GM12878 (cell line): Measurements from ENCODE around the gene ATL2. TPM values are rescaled to one million over a fixed set of nuclear protein-coding genes. Genes with fewer than 3 reads are reported as not detected.
"Not testable (repeated sequence)": the region's sequence is repeated elsewhere in the genome, so short reads cannot be mapped to it uniquely, and the experiment has no call there.

Source experiments
- ATAC-seq: fragments of 200-7000 bp; cut with Tn5 transposase; 3 replicates; pipeline ENCODE4 v1.9.1; 2020; ENCODE audit warnings: mild to moderate bottlenecking, moderate library complexity
- BruUV-seq: library from RNA; stranded (reverse); fragments of 400-500 nt; replicated peaks from 2 replicates; lab custom pipeline; 2021; lab: Mats Ljungman, UMichigan
- CTCF ChIA-PET: fragments of 300-600 bp; sonication (Branson Sonifier 250); formaldehyde crosslinking; extraction: SDS; loops from one replicate; lab custom pipeline; 2021; ENCODE audit warnings: inconsistent platforms; lab: Yijun Ruan, JAX
- POLR2A ChIA-PET: fragments of 350-600 bp; formaldehyde crosslinking; extraction: SDS; loops from one replicate; lab custom pipeline; 2021; ENCODE audit warnings: inconsistent platforms; lab: Charles Lee
- RAD21 ChIA-PET: fragments of 300-600 bp; sonication (Branson Sonifier 250); formaldehyde crosslinking; loops from one replicate; lab custom pipeline; 2023; ENCODE audit warnings: antibody characterized with exemption; ENCODE audit not compliant: unreplicated experiment; lab: Charles Lee
- SMC1A ChIA-PET: fragments of 300-600 bp; sonication (Branson Sonifier 250); formaldehyde crosslinking; loops from one replicate; lab custom pipeline; 2023; ENCODE audit not compliant: unreplicated experiment, uncharacterized antibody; lab: Charles Lee
- DNase-seq: peaks from one replicate; pipeline ENCODE4 v3.0.0-alpha.2; 2011; ENCODE audit warnings: low read depth, low spot score
- FAIRE-seq: peaks from 3 replicates; lab custom pipeline; 2011; peaks lifted over from hg19 to GRCh38; lab: Jason Lieb, UNC
- H2AFZ ChIP-seq: 2 replicates; pipeline ENCODE4 v1.6.0; 2011; ENCODE audit warnings: low read depth, low read length, control low read depth; ENCODE audit not compliant: control insufficient read depth
- H3K27ac ChIP-seq: 2 replicates; pipeline ENCODE4 v1.5.1; 2011; ENCODE audit warnings: control low read depth; ENCODE audit not compliant: control insufficient read depth, insufficient read depth
- H3K27me3 ChIP-seq, 2 experiments: replicated peaks in 1 of 2; 2 replicates each; pipeline versions ENCODE4 v1.6.0 to v1.6.1; 2011; ENCODE audit warnings: low read length in 1 of 2; ENCODE audit not compliant: control insufficient read depth in 2 of 2, insufficient read depth in 2 of 2
- H3K36me3 ChIP-seq, 2 experiments: 2 replicates each; pipeline ENCODE4 v1.5.1; 2011; ENCODE audit warnings: low read length in 1 of 2; ENCODE audit not compliant: control insufficient read depth in 2 of 2, insufficient read depth in 2 of 2
- H3K4me1 ChIP-seq: 2 replicates; pipeline ENCODE4 v1.6.1; 2011; ENCODE audit warnings: mild to moderate bottlenecking, low read length, moderate library complexity, mixed read lengths; ENCODE audit not compliant: control insufficient read depth, insufficient read depth
- H3K4me2 ChIP-seq: 2 replicates; pipeline ENCODE4 v1.6.0; 2011; ENCODE audit warnings: control low read depth; ENCODE audit not compliant: control insufficient read depth, insufficient read depth
- H3K4me3 ChIP-seq: fragments of 200-600 bp; sonication (generic); 2 replicates; pipeline ENCODE4 v1.5.1; 2016
- H3K79me2 ChIP-seq: 2 replicates; pipeline ENCODE4 v1.6.0; 2011; ENCODE audit warnings: low read length; ENCODE audit not compliant: control insufficient read depth, insufficient read depth
- H3K9ac ChIP-seq: 2 replicates; pipeline ENCODE4 v1.8.0; 2011; ENCODE audit warnings: low read length, control low read depth, mixed read lengths; ENCODE audit not compliant: control insufficient read depth, insufficient read depth
- H3K9me3 ChIP-seq: replicated peaks from 3 replicates; pipeline ENCODE4 v1.5.1; 2011; ENCODE audit warnings: mild to moderate bottlenecking, low read length; ENCODE audit not compliant: control insufficient read depth, insufficient read depth
- H4K20me1 ChIP-seq: 2 replicates; pipeline ENCODE4 v1.6.0; 2011; ENCODE audit not compliant: control insufficient read depth, insufficient read depth
- BACH1 ChIP-seq: fragments of 450-650 bp; IDR thresholded peaks from 2 replicates; pipeline ENCODE4 v1.6.1; 2017; ENCODE audit warnings: mild to moderate bottlenecking, borderline replicate concordance
- GATAD2B ChIP-seq: fragments of 450-650 bp; conservative IDR thresholded peaks from 2 replicates; pipeline ENCODE4 v1.6.1; 2017; ENCODE audit warnings: low read depth, mild to moderate bottlenecking, moderate library complexity
- POLR2AphosphoS5 ChIP-seq: IDR thresholded peaks from 2 replicates; pipeline ENCODE4 v1.6.1; 2011; ENCODE audit warnings: mild to moderate bottlenecking, low read length, inconsistent platforms
- ZNF592 ChIP-seq: fragments of 450-650 bp; IDR thresholded peaks from 2 replicates; pipeline ENCODE4 v1.6.1; 2017; ENCODE audit warnings: mild to moderate bottlenecking, moderate library complexity
- WGBS: methylation state at CpG from one replicate; pipeline ENCODE4 v1.1.6; 2016; ENCODE audit warnings: low lambda C conversion rate; ENCODE audit not compliant: insufficient replicate concordance, insufficient coverage; ENCODE audit errors: missing lambda C conversion rate; 5-methylcytosine and 5-hydroxymethylcytosine counted together
- in situ Hi-C: fragments of 300-500 bp; cut with MboI; formaldehyde crosslinking; loops from 9 replicates; pipeline ENCODE4 v1.14.3; 2018; ENCODE audit warnings: mixed read lengths
- intact Hi-C: fragments of 100-400 bp; cut with micrococcal nuclease; formaldehyde crosslinking; loops from one replicate; pipeline ENCODE4 v1.14.2; 2022; ENCODE audit not compliant: unreplicated experiment
- polyA plus RNA-seq, 11 experiments: library from polyadenylated mRNA; depleted of rRNA in 4 of 11; unstranded in 6 of 11; stranded (reverse) in 5 of 11; fragments of >200 nt; fragmentation: Nextera tagmentation in 4 of 11; fragmentation: Illumina TruSeq in 1 of 11; extraction: Ambion mirVana in 4 of 11; extraction: Trizol in 1 of 11; gene quantifications; 1 replicate in 1 of 11; 2 replicates in 10 of 11; pipeline versions ENCODE4 v1.2.1 to v1.2.3, GENCODE V29; 2011 to 2016; ENCODE audit warnings: inconsistent platforms in 2 of 11, missing spikeins in 2 of 11, low read depth in 1 of 11
- total RNA-seq, 4 experiments: library from RNA; depleted of rRNA in 3 of 4; stranded (reverse); fragments of >200 nt in 3 of 4; fragmentation: Illumina TruSeq in 1 of 4; extraction: Trizol in 1 of 4; gene quantifications; 2 replicates each; pipeline versions ENCODE4 v1.2.1 to v1.2.3, GENCODE V29; 2013 to 2021

ATL2 gene
- total and polyA plus RNA-seq, 10 of the 15 experiments (the other 5 are each of a cell fraction or from before 2014, with no cell fraction given), result 8.6 to 51.5 (median 41.8) TPM

- TF ChIP-seq GATAD2B (no peak), BACH1 (no peak), ZNF592 (no peak), POLR2AphosphoS5 (no peak)
- TF ChIP-seq, all 136 proteins: peak for 0
Observed at GRCh38 chr2:38322224-38322914, 54.7 kb downstream of the ATL2 start (continued).

GRCh38 chr2:38319240-38319639, 57.8 kb downstream of the ATL2 start:
- RAD21 ChIA-PET, result interaction anchor here (0.7 to 1.2 kb wide), 2 partner anchors 155 to 262 kb away, joined by 3 read pairs; no protein-coding TSS in a partner anchor
- not testable (repeated sequence) for H3K4me3 ChIP-seq, DNase-seq, ATAC-seq, H3K79me2 ChIP-seq, H3K27me3 ChIP-seq, H3K4me1 ChIP-seq, H2AFZ ChIP-seq, BruUV-seq, H3K27ac ChIP-seq, H4K20me1 ChIP-seq, H3K9ac ChIP-seq, H3K36me3 ChIP-seq, FAIRE-seq, H3K4me2 ChIP-seq, H3K9me3 ChIP-seq
- intact Hi-C loops (loop anchor here (5.0 to 10.0 kb wide), 2 partner anchors 58 to 426 kb away; partner anchors contain the start of gene ATL2), in situ Hi-C loops (loop anchor here (5.0 kb wide), 1 partner anchor 188 kb away; no protein-coding TSS in a partner anchor)
- 90% methylated on average over 5 of the region's 5 CpGs for whole genome bisulfite sequencing
- CTCF ChIA-PET, result interaction anchor here (1.4 to 7.4 kb wide), 5 partner anchors 10 to 190 kb away, joined by 3 to 194 read pairs (median 47); no protein-coding TSS in a partner anchor
- POLR2A ChIA-PET, result interaction anchor here (0.5 to 1.0 kb wide), 2 partner anchors 56 to 229 kb away, joined by 3 to 6 read pairs; no protein-coding TSS in a partner anchor
- SMC1A ChIA-PET, result interaction anchor here (5.4 to 6.6 kb wide), 2 partner anchors 57 to 149 kb away, joined by 58 to 92 read pairs; partner anchors contain the start of gene ATL2
